SU-DHL-6 (cell line): ENCODE measurements around the gene AHRR.

ENCODE experiments used
- EZH2phosphoT487 ChIP-seq: fragments of 200-600 bp; sonication (generic), shearing (Covaris generic); conservative IDR thresholded peaks from 2 replicates; pipeline ENCODE4 v1.6.1; 2018; ENCODE audit warnings: mild to moderate bottlenecking, antibody characterized with exemption, low read length, moderate library complexity, mixed read lengths
- TF ChIP-seq, protein P1 (sequence below): fragments of 200-600 bp; sonication (generic); IDR thresholded peaks from one replicate; pipeline ENCODE4 v1.5.1; 2017; ENCODE audit warnings: antibody characterized with exemption, mild to moderate bottlenecking, low read length, moderate library complexity; ENCODE audit not compliant: insufficient read depth, poor library complexity, severe bottlenecking

- TF ChIP-seq, protein P1, sequence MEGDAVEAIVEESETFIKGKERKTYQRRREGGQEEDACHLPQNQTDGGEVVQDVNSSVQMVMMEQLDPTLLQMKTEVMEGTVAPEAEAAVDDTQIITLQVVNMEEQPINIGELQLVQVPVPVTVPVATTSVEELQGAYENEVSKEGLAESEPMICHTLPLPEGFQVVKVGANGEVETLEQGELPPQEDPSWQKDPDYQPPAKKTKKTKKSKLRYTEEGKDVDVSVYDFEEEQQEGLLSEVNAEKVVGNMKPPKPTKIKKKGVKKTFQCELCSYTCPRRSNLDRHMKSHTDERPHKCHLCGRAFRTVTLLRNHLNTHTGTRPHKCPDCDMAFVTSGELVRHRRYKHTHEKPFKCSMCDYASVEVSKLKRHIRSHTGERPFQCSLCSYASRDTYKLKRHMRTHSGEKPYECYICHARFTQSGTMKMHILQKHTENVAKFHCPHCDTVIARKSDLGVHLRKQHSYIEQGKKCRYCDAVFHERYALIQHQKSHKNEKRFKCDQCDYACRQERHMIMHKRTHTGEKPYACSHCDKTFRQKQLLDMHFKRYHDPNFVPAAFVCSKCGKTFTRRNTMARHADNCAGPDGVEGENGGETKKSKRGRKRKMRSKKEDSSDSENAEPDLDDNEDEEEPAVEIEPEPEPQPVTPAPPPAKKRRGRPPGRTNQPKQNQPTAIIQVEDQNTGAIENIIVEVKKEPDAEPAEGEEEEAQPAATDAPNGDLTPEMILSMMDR, result no peak
- no peak for TF ChIP-seq EZH2phosphoT487
Observed at GRCh38 chr5:329121-329735, 7.7 kb downstream of the AHRR start.
